HepG2 (cell line): ENCODE measurements around the gene RAB6B. TPM values are rescaled to one million over a fixed set of nuclear protein-coding genes. Genes with fewer than 3 reads are reported as not detected.

ENCODE experiments used
- ATAC-seq: fragments of 200-7000 bp; cut with Tn5 transposase; 3 replicates; pipeline ENCODE4 v1.9.1; 2020; ENCODE audit warnings: mild to moderate bottlenecking, moderate library complexity
- BruUV-seq: library from RNA; stranded (reverse); fragments of 400-500 nt; replicated peaks from 2 replicates; lab custom pipeline; 2021; lab: Mats Ljungman, UMichigan
- CTCF ChIA-PET: fragments of 300-600 bp; formaldehyde crosslinking; extraction: SDS; loops from one replicate; lab custom pipeline; 2021; ENCODE audit warnings: low total read pairs, inconsistent platforms, low intra/inter-chr PET ratio; lab: Yijun Ruan, JAX
- POLR2A ChIA-PET: fragments of 350-600 bp; sonication (Branson Sonifier 250); formaldehyde crosslinking; loops from one replicate; lab custom pipeline; 2020; ENCODE audit warnings: antibody characterized with exemption, inconsistent platforms; lab: Yijun Ruan, JAX
- DNase-seq: peaks from one replicate; pipeline ENCODE4 v3.0.0-alpha.2; 2015; ENCODE audit warnings: low spot score
- FAIRE-seq: peaks from 3 replicates; lab custom pipeline; 2011; peaks lifted over from hg19 to GRCh38; lab: Jason Lieb, UNC
- H2AFZ ChIP-seq: one replicate; pipeline ENCODE4 v1.6.1; 2011; ENCODE audit warnings: low read length, inconsistent platforms
- H3K27ac ChIP-seq: fragments of 300-600 bp; 3 replicates; pipeline ENCODE4 v1.8.0; 2011; ENCODE audit warnings: mixed run types, mild to moderate bottlenecking, mixed read lengths, low read length, inconsistent platforms; ENCODE audit not compliant: insufficient read depth; ENCODE audit errors: extremely low read length
- H3K27me3 ChIP-seq, 2 experiments: fragments of 200-600 bp in 1 of 2; 2 replicates in 1 of 2; 3 replicates in 1 of 2; pipeline versions ENCODE4 v1.6.0 to v1.8.0; 2011; ENCODE audit warnings: low read length in 2 of 2, mild to moderate bottlenecking in 2 of 2, moderate library complexity in 2 of 2, inconsistent platforms in 1 of 2; ENCODE audit not compliant: insufficient read depth in 2 of 2, control insufficient read depth in 1 of 2
- H3K36me3 ChIP-seq, 2 experiments: fragments of 200-600 bp in 1 of 2; replicated peaks in 1 of 2; 2 replicates in 1 of 2; 3 replicates in 1 of 2; pipeline versions ENCODE4 v1.5.1 to v1.8.0; 2011; ENCODE audit warnings: low read length in 2 of 2, inconsistent platforms in 1 of 2; ENCODE audit not compliant: insufficient read depth in 2 of 2, control insufficient read depth in 1 of 2
- H3K4me1 ChIP-seq: 2 replicates; pipeline ENCODE4 v1.5.1; 2012; ENCODE audit warnings: low read length, inconsistent platforms; ENCODE audit not compliant: insufficient read depth
- H3K4me2 ChIP-seq: 2 replicates; pipeline ENCODE4 v1.6.0; 2011; ENCODE audit warnings: low read depth, low read length, inconsistent platforms
- H3K4me3 ChIP-seq, 3 experiments: fragments of 200-600 bp in 1 of 3; sonication (generic), shearing (Covaris generic) in 1 of 3; replicated peaks in 1 of 3; 2 replicates each; pipeline ENCODE4 v1.5.1; 2011 to 2016; ENCODE audit warnings: low read length in 3 of 3, inconsistent platforms in 2 of 3, low read depth in 2 of 3, mild to moderate bottlenecking in 2 of 3, control low read depth in 1 of 3, mixed read lengths in 1 of 3; ENCODE audit not compliant: insufficient read depth in 1 of 3
- H3K79me2 ChIP-seq: one replicate; pipeline ENCODE4 v1.6.1; 2011; ENCODE audit warnings: low read length, inconsistent platforms; ENCODE audit not compliant: insufficient read depth
- H3K9ac ChIP-seq: 2 replicates; pipeline ENCODE4 v1.6.0; 2011; ENCODE audit warnings: mild to moderate bottlenecking, low read depth, low read length, inconsistent platforms; ENCODE audit not compliant: insufficient read depth
- H3K9me3 ChIP-seq: 2 replicates; pipeline ENCODE4 v1.5.1; 2012; ENCODE audit warnings: mild to moderate bottlenecking, low read length
- H4K20me1 ChIP-seq: 2 replicates; pipeline ENCODE4 v1.6.0; 2011; ENCODE audit warnings: inconsistent platforms, mild to moderate bottlenecking, low read length, moderate library complexity; ENCODE audit not compliant: insufficient read depth
- CSRNP1 ChIP-seq: sonication (generic); formaldehyde crosslinking; IDR thresholded peaks from 2 replicates; pipeline ENCODE4 v1.8.1; 2023; ENCODE audit warnings: mild to moderate bottlenecking, missing genetic modification reagents
- DNMT3B ChIP-seq: conservative IDR thresholded peaks from 2 replicates; pipeline ENCODE4 v1.6.1; 2016; ENCODE audit warnings: missing biosample characterization, control low read depth
- GATAD1 ChIP-seq: IDR thresholded peaks from 2 replicates; pipeline ENCODE4 v1.6.1; 2016; ENCODE audit warnings: missing genetic modification reagents, missing compliant biosample characterization
- HMGXB4 ChIP-seq, 2 experiments: sonication (generic) in 1 of 2; formaldehyde crosslinking in 1 of 2; IDR thresholded peaks; 2 replicates each; pipeline versions ENCODE4 v1.4.0 to v1.6.1; 2018 to 2020; ENCODE audit warnings: missing genetic modification reagents in 2 of 2, borderline replicate concordance in 1 of 2, low read depth in 1 of 2, mild to moderate bottlenecking in 1 of 2, missing biosample characterization in 1 of 2
- HNRNPH1 ChIP-seq: fragments of 200-400 bp; formaldehyde crosslinking; optimal IDR thresholded peaks from 2 replicates; pipeline ENCODE3; 2017; ENCODE audit warnings: mild to moderate bottlenecking, low read depth, low read length
- IRX3 ChIP-seq: sonication (generic); formaldehyde crosslinking; IDR thresholded peaks from 2 replicates; pipeline ENCODE4 v1.8.1; 2023; ENCODE audit warnings: mild to moderate bottlenecking, low read depth, missing genetic modification reagents, borderline replicate concordance
- JUND ChIP-seq: sonication (generic); formaldehyde crosslinking; IDR thresholded peaks from 2 replicates; pipeline ENCODE4 v1.8.0; 2022; ENCODE audit warnings: mild to moderate bottlenecking, missing genetic modification reagents
- NR2F1 ChIP-seq, 2 experiments: fragments of 450-650 bp in 1 of 2; formaldehyde crosslinking in 1 of 2; IDR thresholded peaks; 2 replicates each; pipeline versions ENCODE4 v1.5.0 to v1.6.1; 2016 to 2020; ENCODE audit warnings: mild to moderate bottlenecking in 1 of 2, missing compliant biosample characterization in 1 of 2, missing genetic modification reagents in 1 of 2, moderate library complexity in 1 of 2
- SNAPC2 ChIP-seq: sonication (generic); formaldehyde crosslinking; IDR thresholded peaks from 2 replicates; pipeline ENCODE4 v1.8.1; 2022; ENCODE audit warnings: mild to moderate bottlenecking, missing genetic modification reagents
- SRY ChIP-seq: sonication (generic); formaldehyde crosslinking; IDR thresholded peaks from 2 replicates; pipeline ENCODE4 v1.8.0; 2022; ENCODE audit warnings: mild to moderate bottlenecking, missing genetic modification reagents
- STAT6 ChIP-seq: sonication (generic); formaldehyde crosslinking; IDR thresholded peaks from 2 replicates; pipeline ENCODE4 v1.4.0; 2020; ENCODE audit warnings: missing genetic modification reagents, mild to moderate bottlenecking, borderline replicate concordance
- WGBS: methylation state at CpG from one replicate; pipeline ENCODE4 v1.1.6; 2017; ENCODE audit warnings: low lambda C conversion rate; 5-methylcytosine and 5-hydroxymethylcytosine counted together
- in situ Hi-C: cut with HindIII; loops from 2 replicates; pipeline ENCODE4 v1.10.0; 2017; ENCODE audit warnings: low pct_unique_long_range_greater_than_20kb; ENCODE audit not compliant: extremely low pct_ligation_motif_present
- intact Hi-C: fragments of 100-400 bp; cut with micrococcal nuclease; formaldehyde crosslinking; loops from one replicate; pipeline ENCODE4 v1.10.0; 2022; ENCODE audit not compliant: unreplicated experiment
- polyA plus RNA-seq, 8 experiments: library from polyadenylated mRNA; depleted of rRNA in 3 of 8; stranded (reverse) in 7 of 8; unstranded in 1 of 8; fragments of >200 nt; fragmentation: Illumina TruSeq in 4 of 8; extraction: Trizol in 4 of 8; gene quantifications; 2 replicates each; pipeline versions ENCODE4 v1.2.1 to v1.2.3, GENCODE V29; 2011 to 2016; ENCODE audit warnings: low read depth in 4 of 8, missing spikeins in 1 of 8, mixed read lengths in 1 of 8; ENCODE audit not compliant: insufficient read depth in 1 of 8
- total RNA-seq, 5 experiments: library from RNA; depleted of rRNA; stranded (reverse); fragments of >200 nt; fragmentation: Illumina TruSeq; extraction: Trizol; gene quantifications; 2 replicates each; pipeline ENCODE4 v1.2.3, GENCODE V29; 2016; ENCODE audit warnings: low read depth in 1 of 5

RAB6B gene
- total and polyA plus RNA-seq, 2 of the 13 experiments (the other 11 are each of a cell fraction or from before 2014, with no cell fraction given): 0.16 TPM; not detected in 1

- ATAC-seq (no peak), DNase-seq (no peak), FAIRE-seq (no peak)
- peaks cover 7 to 40% of the 10 kb centered on the region in 2 experiments; a peak in 3 of 5 replicates for H3K27me3 ChIP-seq
- WGBS: 27% methylated on average over 6 of the region's 10 CpGs
- POLR2A ChIA-PET: no interaction called here
- CTCF ChIA-PET: no interaction called here
- H3K79me2 ChIP-seq: no peaks in the 10 kb centered on the region
- no peak overlapping the region for H3K27ac ChIP-seq
- TF ChIP-seq IRX3 (CRISPR knock-in tag): no peak
- TF ChIP-seq STAT6 (CRISPR knock-in tag): no peak
- no peak for TF ChIP-seq SNAPC2
- no peak for TF ChIP-seq JUND (CRISPR knock-in tag)
- no peaks in the 10 kb centered on the region for H3K36me3 ChIP-seq
- no peaks in the 10 kb centered on the region for H4K20me1 ChIP-seq
- no peak overlapping the region for H3K9ac ChIP-seq
- no peaks in the 10 kb centered on the region for H3K9me3 ChIP-seq
- H3K4me2 ChIP-seq: no peak overlapping the region
- H3K4me1 ChIP-seq: no peaks in the 10 kb centered on the region
- in situ Hi-C loops (no loop called here), intact Hi-C loops (no loop called here)
- no TSS peak for BruUV-seq
- no peak overlapping the region for H3K4me3 ChIP-seq
- H2AFZ ChIP-seq: no peak overlapping the region
Measured at GRCh38 chr3:133871368-133872090, 24.2 kb downstream of the RAB6B start.

GRCh38 chr3:133870822-133871221 is 24.9 kb downstream of the RAB6B start:
- POLR2A ChIA-PET: no interaction called here
- CTCF ChIA-PET: no interaction called here
- no peak for DNase-seq
- in situ Hi-C loops (no loop called here), intact Hi-C loops (no loop called here)
- Histone ChIP-seq H2AFZ (no peak overlapping the region), H3K36me3 (no peaks in the 10 kb centered on the region), H4K20me1 (no peaks in the 10 kb centered on the region), H3K4me3 (no peak overlapping the region), H3K4me2 (no peak overlapping the region), H3K79me2 (no peaks in the 10 kb centered on the region), H3K9ac (no peak overlapping the region), H3K4me1 (no peaks in the 10 kb centered on the region), H3K27me3 (peaks cover 7 to 40% of the 10 kb centered on the region in 2 experiments; a peak in 3 of 5 replicates), H3K9me3 (no peaks in the 10 kb centered on the region), H3K27ac (no peak overlapping the region)
- ATAC-seq: no peak
- BruUV-seq: no TSS peak
- FAIRE-seq: no peak
- no peak for TF ChIP-seq NR2F1 (CRISPR knock-in tag; IDR thresholded peaks at IDR 0.05)
- no peak for TF ChIP-seq DNMT3B (CRISPR knock-in tag)
- TF ChIP-seq CSRNP1 (CRISPR knock-in tag): no peak
- no peak for TF ChIP-seq SRY (CRISPR knock-in tag)
- no peak for TF ChIP-seq GATAD1 (CRISPR knock-in tag)
- TF ChIP-seq HNRNPH1: no peak
- TF ChIP-seq HMGXB4 (CRISPR knock-in tag; IDR thresholded peaks at IDR 0.05; ENCODE audit: borderline replicate concordance in 1 of 2, low read depth in 1 of 2): no peak
